Glutamatergic neuron (in vitro differentiated cells): ENCODE data around the gene PDHA1. TPM values are rescaled to one million over a fixed set of nuclear protein-coding genes. Genes with fewer than 3 reads are reported as not detected.
A peak's percentile ranks its signal among the peaks of the same experiment; 100 is the strongest.

Source experiments
- DNase-seq: peaks from one replicate; pipeline ENCODE4 v3.0.0; 2022
- H3K27ac Mint-ChIP-seq: one replicate; pipeline ENCODE4 v1.8.0; 2020; ENCODE audit warnings: mild to moderate bottlenecking, mixed read lengths, inconsistent platforms; ENCODE audit not compliant: unreplicated experiment
- H3K27me3 Mint-ChIP-seq: one replicate; pipeline ENCODE4 v1.8.0; 2020; ENCODE audit warnings: mild to moderate bottlenecking, moderate library complexity, mixed read lengths, inconsistent platforms; ENCODE audit not compliant: unreplicated experiment
- H3K36me3 Mint-ChIP-seq: one replicate; pipeline ENCODE4 v1.8.0; 2020; ENCODE audit warnings: mild to moderate bottlenecking, mixed read lengths, inconsistent platforms; ENCODE audit not compliant: unreplicated experiment
- H3K4me1 Mint-ChIP-seq: one replicate; pipeline ENCODE4 v1.8.0; 2020; ENCODE audit warnings: mild to moderate bottlenecking, low read depth, mixed read lengths, inconsistent platforms; ENCODE audit not compliant: unreplicated experiment
- H3K4me3 Mint-ChIP-seq: one replicate; pipeline ENCODE4 v1.8.0; 2020; ENCODE audit warnings: mild to moderate bottlenecking, mixed read lengths, inconsistent platforms; ENCODE audit not compliant: unreplicated experiment
- H3K9me3 Mint-ChIP-seq: one replicate; pipeline ENCODE4 v1.8.0; 2020; ENCODE audit warnings: mild to moderate bottlenecking, moderate library complexity, mixed read lengths, inconsistent platforms; ENCODE audit not compliant: unreplicated experiment
- CTCF ChIP-seq: fragments of 200-600 bp; sonication (generic); IDR thresholded peaks from one replicate; pipeline ENCODE4 v1.5.0; 2021; ENCODE audit not compliant: partially characterized antibody, unreplicated experiment
- total RNA-seq: library from RNA; stranded (reverse); fragmentation: NEBNext Ultra II Directional; extraction: Animal tissue kit (Norgen Biotek cat#: 25700); gene quantifications from one replicate; pipeline ENCODE4 v1.2.1, GENCODE V29; 2021; ENCODE audit not compliant: unreplicated experiment

The PDHA1 gene
- total RNA-seq, 1 donor from 2014 or later: 216 TPM

GRCh38 chrX:19360903-19361302 is 17.2 kb downstream of the PDHA1 start:
- H3K36me3 Mint-ChIP-seq: no peaks in the 10 kb centered on the region
- no peak for DNase-seq

GRCh38 chrX:19361701-19362100 is 18.0 kb downstream of the PDHA1 start:
- no peak for DNase-seq
- no peaks in the 10 kb centered on the region for H3K27me3 Mint-ChIP-seq
- H3K4me1 Mint-ChIP-seq: no peaks in the 10 kb centered on the region
- no peak for TF ChIP-seq CTCF
- no peak overlapping the region for H3K4me3 Mint-ChIP-seq
- no peak overlapping the region for H3K27ac Mint-ChIP-seq
- no peaks in the 10 kb centered on the region for H3K9me3 Mint-ChIP-seq
- no peaks in the 10 kb centered on the region for H3K36me3 Mint-ChIP-seq

More at GRCh38 chrX:19360903-19361302, 17.2 kb downstream of the PDHA1 start:
- Mint-ChIP-seq H3K27me3 (no peaks in the 10 kb centered on the region), H3K27ac (no peak overlapping the region), H3K4me1 (no peaks in the 10 kb centered on the region), H3K4me3 (no peak overlapping the region), H3K9me3 (no peaks in the 10 kb centered on the region)
- no peak for TF ChIP-seq CTCF

- H3K27me3 Mint-ChIP-seq: no peaks in the 10 kb centered on the region
- no peak for TF ChIP-seq CTCF
- H3K9me3 Mint-ChIP-seq: peaks cover 1% of the 10 kb centered on the region
- H3K4me1 Mint-ChIP-seq: no peaks in the 10 kb centered on the region
- no peak overlapping the region for H3K27ac Mint-ChIP-seq
- no peak for DNase-seq
- H3K36me3 Mint-ChIP-seq: no peaks in the 10 kb centered on the region
- H3K4me3 Mint-ChIP-seq: no peak overlapping the region
These were observed 24.8 kb downstream of the PDHA1 start for GRCh38 chrX:19368576-19368975.

GRCh38 chrX:19370061-19370460 is 26.3 kb downstream of the PDHA1 start:
- Mint-ChIP-seq H3K4me1 (no peaks in the 10 kb centered on the region), H3K27ac (no peak overlapping the region)

GRCh38 chrX:19372170-19372546 is 28.4 kb downstream of the PDHA1 start:
- DNase-seq: peak; percentile 75
- Mint-ChIP-seq H3K27ac (peak overlapping the region; percentile 30), H3K4me1 (no peaks in the 10 kb centered on the region), H3K27me3 (no peaks in the 10 kb centered on the region), H3K36me3 (no peaks in the 10 kb centered on the region), H3K9me3 (no peaks in the 10 kb centered on the region), H3K4me3 (peak overlapping the region; percentile 84)
- TF ChIP-seq CTCF: peak; percentile 65

More at GRCh38 chrX:19370061-19370460, 26.3 kb downstream of the PDHA1 start:
- peaks cover 1% of the 10 kb centered on the region for H3K9me3 Mint-ChIP-seq
- TF ChIP-seq CTCF: no peak
- no peaks in the 10 kb centered on the region for H3K36me3 Mint-ChIP-seq
- no peak overlapping the region for H3K4me3 Mint-ChIP-seq
- no peak for DNase-seq
- H3K27me3 Mint-ChIP-seq: no peaks in the 10 kb centered on the region
